NB4 (cell line): ENCODE measurements around the gene BTG4.

Source experiments
- TF ChIP-seq, protein P1 (sequence below): IDR thresholded peaks from 2 replicates; pipeline ENCODE4 v1.6.1; 2011; ENCODE audit warnings: low read depth, low read length
- TF ChIP-seq, protein P2 (sequence below): IDR thresholded peaks from one replicate; pipeline ENCODE4 v1.5.1; 2012; ENCODE audit warnings: low read depth, low read length

DNA sequence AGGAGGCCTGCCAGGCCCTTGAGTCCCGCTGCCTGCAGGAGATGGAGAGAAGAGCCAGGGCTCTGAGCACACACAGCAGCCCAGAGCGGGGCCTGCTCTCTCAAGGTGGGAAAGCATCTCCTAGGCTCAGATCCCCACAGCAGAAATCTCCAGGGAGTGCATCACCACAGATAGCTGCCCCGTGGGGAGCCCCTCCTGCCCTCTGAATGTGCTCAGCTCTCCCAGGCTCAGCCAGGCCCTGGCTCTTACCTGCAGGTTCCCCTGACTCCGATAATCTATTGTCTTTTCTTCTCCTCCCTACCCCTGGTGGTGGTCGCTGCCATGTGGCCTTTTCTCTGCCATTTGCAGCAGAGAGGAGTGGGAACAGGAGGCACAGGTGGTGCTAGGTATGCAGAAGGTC lies 49.9 kb downstream of the BTG4 start:
- TF ChIP-seq, protein P1, sequence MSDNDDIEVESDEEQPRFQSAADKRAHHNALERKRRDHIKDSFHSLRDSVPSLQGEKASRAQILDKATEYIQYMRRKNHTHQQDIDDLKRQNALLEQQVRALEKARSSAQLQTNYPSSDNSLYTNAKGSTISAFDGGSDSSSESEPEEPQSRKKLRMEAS, result no peak
- TF ChIP-seq, protein P2, sequence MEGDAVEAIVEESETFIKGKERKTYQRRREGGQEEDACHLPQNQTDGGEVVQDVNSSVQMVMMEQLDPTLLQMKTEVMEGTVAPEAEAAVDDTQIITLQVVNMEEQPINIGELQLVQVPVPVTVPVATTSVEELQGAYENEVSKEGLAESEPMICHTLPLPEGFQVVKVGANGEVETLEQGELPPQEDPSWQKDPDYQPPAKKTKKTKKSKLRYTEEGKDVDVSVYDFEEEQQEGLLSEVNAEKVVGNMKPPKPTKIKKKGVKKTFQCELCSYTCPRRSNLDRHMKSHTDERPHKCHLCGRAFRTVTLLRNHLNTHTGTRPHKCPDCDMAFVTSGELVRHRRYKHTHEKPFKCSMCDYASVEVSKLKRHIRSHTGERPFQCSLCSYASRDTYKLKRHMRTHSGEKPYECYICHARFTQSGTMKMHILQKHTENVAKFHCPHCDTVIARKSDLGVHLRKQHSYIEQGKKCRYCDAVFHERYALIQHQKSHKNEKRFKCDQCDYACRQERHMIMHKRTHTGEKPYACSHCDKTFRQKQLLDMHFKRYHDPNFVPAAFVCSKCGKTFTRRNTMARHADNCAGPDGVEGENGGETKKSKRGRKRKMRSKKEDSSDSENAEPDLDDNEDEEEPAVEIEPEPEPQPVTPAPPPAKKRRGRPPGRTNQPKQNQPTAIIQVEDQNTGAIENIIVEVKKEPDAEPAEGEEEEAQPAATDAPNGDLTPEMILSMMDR, result no peak
